ENCODE measurements around the gene AMBP. TPM values are rescaled to one million over a fixed set of nuclear protein-coding genes. Genes with fewer than 3 reads are reported as not detected.
"Not testable (repeated sequence)": the region's sequence is repeated elsewhere in the genome, so short reads cannot be mapped to it uniquely, and the experiment has no call there.

The AMBP gene
- total and polyA plus RNA-seq, 12 donors = 0.01 TPM; not detected in 11

DNA sequence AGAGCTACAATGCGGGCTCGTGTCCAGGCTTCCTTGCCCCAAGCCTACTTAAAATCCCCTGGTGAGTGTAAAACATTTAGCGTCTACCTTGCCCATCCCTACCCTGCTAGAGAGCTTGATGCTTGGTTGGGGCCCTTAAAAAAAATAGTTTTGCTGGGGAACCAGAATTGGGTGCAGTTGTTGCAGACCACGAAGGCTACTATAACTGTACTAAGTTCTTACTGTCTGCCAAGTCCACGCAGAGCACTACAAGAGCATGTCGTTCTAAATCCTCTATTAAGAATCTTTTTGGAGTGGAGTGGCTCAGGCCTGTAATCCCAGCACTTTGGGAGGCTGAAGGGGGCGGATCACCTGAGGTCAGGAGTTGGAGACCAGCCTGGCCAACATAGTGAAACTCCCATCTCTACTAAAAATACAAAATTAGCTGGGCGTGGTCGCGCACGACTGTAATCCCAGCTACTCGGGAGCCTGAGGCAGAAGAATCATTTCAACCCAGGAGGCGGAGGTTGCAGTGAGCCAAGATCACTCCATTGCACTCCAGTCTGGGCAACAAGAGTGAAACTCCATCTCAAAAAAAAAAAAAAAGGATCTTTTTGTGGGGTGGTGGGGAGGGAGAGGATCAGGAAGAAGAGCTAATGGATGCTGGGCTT, 4.8 kb upstream of the AMBP start:
- not testable (repeated sequence) for H3K4me1 ChIP-seq, DNase-seq, H3K9me3 ChIP-seq, H3K36me3 ChIP-seq, H3K27ac ChIP-seq, H3K4me3 ChIP-seq
- 59 to 62% methylated on average over 13 of the region's 13 CpGs for WGBS, 2 donors
- TF ChIP-seq, protein P1, sequence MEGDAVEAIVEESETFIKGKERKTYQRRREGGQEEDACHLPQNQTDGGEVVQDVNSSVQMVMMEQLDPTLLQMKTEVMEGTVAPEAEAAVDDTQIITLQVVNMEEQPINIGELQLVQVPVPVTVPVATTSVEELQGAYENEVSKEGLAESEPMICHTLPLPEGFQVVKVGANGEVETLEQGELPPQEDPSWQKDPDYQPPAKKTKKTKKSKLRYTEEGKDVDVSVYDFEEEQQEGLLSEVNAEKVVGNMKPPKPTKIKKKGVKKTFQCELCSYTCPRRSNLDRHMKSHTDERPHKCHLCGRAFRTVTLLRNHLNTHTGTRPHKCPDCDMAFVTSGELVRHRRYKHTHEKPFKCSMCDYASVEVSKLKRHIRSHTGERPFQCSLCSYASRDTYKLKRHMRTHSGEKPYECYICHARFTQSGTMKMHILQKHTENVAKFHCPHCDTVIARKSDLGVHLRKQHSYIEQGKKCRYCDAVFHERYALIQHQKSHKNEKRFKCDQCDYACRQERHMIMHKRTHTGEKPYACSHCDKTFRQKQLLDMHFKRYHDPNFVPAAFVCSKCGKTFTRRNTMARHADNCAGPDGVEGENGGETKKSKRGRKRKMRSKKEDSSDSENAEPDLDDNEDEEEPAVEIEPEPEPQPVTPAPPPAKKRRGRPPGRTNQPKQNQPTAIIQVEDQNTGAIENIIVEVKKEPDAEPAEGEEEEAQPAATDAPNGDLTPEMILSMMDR (IDR thresholded peaks at IDR 0.05) = peak in 2 of 9 donors; percentile 11 to 21
- H3K27me3 ChIP-seq = peaks cover 0 to 19% (median 1%) of the 10 kb centered on the region in 7 donors
- intact Hi-C loops (cut with DNase I) = loop anchor here in 8 of 10 donors (1.0 to 5.0 kb wide), 3 partner anchors 208 to 209 kb away; no protein-coding TSS in a partner anchor
- ATAC-seq = peak in 1 of 8 donors; percentile 16

DNA sequence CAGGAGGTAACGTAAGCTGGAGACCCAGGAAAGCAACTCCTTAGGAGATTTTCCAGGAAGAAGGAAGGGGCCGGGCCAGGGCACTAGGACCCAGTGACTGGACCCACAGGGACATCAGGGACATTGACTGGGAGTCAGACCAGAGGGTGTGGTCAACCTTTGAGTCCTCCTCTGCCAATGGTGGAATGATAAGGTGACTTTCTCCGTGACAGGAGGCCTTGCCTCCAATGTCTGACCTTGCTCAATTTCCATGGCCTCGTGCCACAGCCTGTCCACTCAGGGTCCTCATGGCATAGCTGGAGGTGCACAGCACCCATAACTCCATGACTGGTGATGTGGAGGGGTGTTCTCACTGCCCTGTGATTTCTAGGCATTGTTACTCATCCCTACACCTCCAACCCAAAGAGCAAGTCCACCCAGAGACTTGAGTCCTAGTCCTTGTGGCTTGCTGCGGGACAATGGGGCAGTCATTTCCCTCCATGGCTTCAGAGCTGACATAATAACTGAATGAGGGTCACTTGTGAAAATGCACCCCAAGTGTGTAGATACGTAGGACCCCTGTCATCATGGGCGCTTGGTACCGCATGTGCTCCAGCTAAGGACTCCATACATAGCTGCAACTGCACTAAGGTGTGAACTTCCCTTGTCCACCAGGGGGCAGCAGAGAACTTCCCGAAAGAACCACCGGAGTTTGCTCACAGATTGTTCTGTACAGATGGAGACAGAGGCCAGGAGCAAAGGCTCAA, 4.1 kb upstream of the AMBP start:
- Histone ChIP-seq H3K4me3 (no peak overlapping the region), H3K27ac (no peak overlapping the region), H3K9me3 (no peaks in the 10 kb centered on the region), H3K27me3 (peaks cover 0 to 26% (median 8%) of the 10 kb centered on the region in 7 donors), H3K36me3 (no peaks in the 10 kb centered on the region), H3K4me1 (peaks cover 0 to 5% (median 0%) of the 10 kb centered on the region in 9 donors)
- peak; percentile 74 to 88 for DNase-seq
- peak; percentile 86 to 96 (median 92) for ATAC-seq
- TF ChIP-seq, protein P1 (IDR thresholded peaks at IDR 0.05) = peak; percentile 84 to 94 (median 89)
- intact Hi-C loops (cut with DNase I) = loop anchor here in 8 of 10 donors (1.0 to 5.0 kb wide), 3 partner anchors 209 to 210 kb away; no protein-coding TSS in a partner anchor
- 47 to 50% methylated on average over 10 of the region's 10 CpGs for WGBS, 2 donors

DNA sequence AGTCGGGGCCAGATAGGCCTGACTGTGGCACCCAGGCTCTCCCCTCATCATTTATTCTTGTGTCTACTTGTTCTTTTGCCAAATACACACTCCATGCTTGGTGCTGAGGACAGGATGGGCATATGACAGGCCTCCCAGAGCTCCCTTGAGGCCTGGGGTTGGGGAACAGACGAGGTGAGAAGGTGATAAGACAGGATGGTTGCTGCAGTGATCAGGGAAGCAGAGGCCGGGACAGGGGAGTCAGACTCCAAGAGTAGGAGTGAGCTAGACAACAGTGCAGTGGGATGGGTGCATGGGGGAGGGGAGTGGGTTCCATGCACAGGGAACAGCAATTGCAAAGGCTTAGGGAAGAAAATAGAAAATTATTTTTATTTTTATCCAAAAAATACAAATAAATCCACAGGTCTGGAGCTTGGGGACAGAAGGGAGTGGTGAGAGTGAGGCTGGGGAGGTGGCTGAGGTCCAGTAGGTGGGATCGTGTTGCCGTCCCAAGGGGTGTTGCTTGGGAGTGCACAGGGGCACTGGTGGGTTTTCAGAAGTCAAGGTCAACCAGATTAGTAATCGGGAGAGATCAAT, 3.4 kb upstream of the AMBP start:
- Histone ChIP-seq H3K27ac (no peak overlapping the region), H3K4me3 (no peak overlapping the region), H3K27me3 (peaks cover 0 to 32% (median 15%) of the 10 kb centered on the region in 7 donors), H3K9me3 (no peaks in the 10 kb centered on the region), H3K36me3 (no peaks in the 10 kb centered on the region), H3K4me1 (peaks cover 0 to 5% (median 0%) of the 10 kb centered on the region in 9 donors)
- WGBS, 2 donors = 84 to 85% methylated on average over 6 of the region's 6 CpGs
- intact Hi-C loops (cut with DNase I) = loop anchor here in 9 of 10 donors (1.0 to 5.0 kb wide), 4 partner anchors 209 to 211 kb away; no protein-coding TSS in a partner anchor
- no peak for ATAC-seq
- TF ChIP-seq, protein P1 (IDR thresholded peaks at IDR 0.05) = no peak
- DNase-seq = no peak

DNA sequence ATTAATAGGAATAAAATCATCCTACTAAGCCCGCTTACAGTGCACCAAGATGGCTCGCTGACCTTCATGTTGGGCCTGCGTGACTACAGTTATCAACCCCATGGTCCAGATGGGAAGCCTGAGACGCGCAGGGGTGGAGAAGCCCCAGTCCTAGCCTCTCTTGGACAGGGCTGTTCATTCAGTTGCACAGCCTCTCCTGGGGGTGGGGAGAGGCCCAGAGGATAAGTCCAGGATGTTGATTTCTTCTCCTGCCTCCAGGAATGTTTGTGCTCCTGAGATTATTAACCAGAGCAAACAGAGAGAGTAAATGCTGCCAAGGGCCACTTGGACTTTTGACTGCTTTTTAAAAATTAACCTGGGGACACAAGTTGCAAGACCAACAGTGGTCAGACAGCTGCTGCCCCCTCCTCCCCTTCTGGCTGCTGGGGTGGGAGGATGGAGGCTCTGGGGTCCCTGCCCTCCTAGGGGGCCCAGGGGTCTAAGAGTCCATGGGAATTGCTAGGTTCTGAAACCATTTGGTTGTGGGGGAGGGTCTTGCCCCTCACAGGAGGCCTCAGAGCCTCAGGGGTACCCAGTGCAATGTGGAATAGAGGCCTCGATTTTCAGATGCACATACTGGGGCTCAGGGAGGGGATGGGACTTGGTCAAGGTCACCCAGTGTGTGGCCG, 2.8 kb upstream of the AMBP start:
- H3K27ac ChIP-seq = no peak overlapping the region
- peaks cover 0 to 36% (median 17%) of the 10 kb centered on the region in 7 donors for H3K27me3 ChIP-seq
- H3K9me3 ChIP-seq = no peaks in the 10 kb centered on the region
- H3K4me1 ChIP-seq = peaks cover 0 to 5% (median 0%) of the 10 kb centered on the region in 9 donors
- no peak for DNase-seq
- H3K4me3 ChIP-seq = no peak overlapping the region
- no peaks in the 10 kb centered on the region for H3K36me3 ChIP-seq
- ATAC-seq = no peak
- 93 to 95% methylated on average over 7 of the region's 7 CpGs for WGBS, 2 donors
- TF ChIP-seq, protein P1 (IDR thresholded peaks at IDR 0.05) = no peak
- intact Hi-C loops (cut with DNase I) = loop anchor here in 6 of 10 donors (2.0 to 5.0 kb wide), 2 partner anchors 211 to 212 kb away; no protein-coding TSS in a partner anchor
